HG03280 (cell line): ENCODE results near the gene AGPAT4.
"Not testable (repeated sequence)": the region's sequence is repeated elsewhere in the genome, so short reads cannot be mapped to it uniquely, and the experiment has no call there.

ENCODE experiments used
- ATAC-seq: cut with Tn5 transposase; IDR thresholded peaks from one replicate; pipeline ENCODE4 v1.9.1; 2021; ENCODE audit warnings: mild to moderate bottlenecking, moderate library complexity; ENCODE audit not compliant: unreplicated experiment

The AGPAT4 gene

DNA sequence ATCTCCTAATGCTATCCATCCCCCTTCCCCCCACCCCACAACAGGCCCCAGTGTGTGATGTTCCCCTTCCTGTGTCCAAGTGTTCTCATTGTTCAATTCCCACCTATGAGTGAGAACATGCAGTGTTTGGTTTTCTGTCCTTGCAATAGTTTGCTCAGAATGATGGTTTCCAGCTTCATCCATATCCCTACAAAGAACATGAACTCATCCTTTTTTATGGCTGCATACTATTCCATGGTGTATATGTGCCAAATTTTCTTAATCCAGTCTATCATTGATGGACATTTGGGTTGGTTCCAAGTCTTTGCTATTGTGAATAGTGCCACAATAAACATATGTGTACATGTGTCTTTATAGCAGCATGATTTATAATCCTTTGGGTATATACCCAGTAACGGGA is 101.1 kb downstream of the AGPAT4 start:
- not testable (repeated sequence) for ATAC-seq

- ATAC-seq, result no peak
Observed at GRCh38 chr6:161171207-161171606, 102.7 kb downstream of the AGPAT4 start.

- no peak for ATAC-seq
Observed at GRCh38 chr6:161169696-161170095, 104.2 kb downstream of the AGPAT4 start.

DNA sequence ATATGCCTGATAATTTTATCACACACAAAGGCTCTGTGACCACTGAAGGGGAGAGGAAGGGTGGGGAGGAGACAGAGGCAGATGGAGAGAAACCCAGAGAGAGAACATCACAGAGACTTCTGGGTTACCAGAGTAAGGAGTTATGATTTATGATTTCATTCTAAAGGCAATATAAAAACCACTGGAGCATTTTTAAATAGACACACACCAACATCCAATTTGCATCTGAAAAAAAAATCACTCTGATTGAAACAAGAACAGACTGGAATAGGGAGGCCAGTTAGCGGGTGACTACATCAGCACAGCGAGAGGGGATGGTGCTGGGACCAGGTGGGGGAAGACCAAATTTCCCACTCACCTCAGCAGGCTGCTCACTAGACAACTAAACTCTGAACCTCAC is 104.8 kb downstream of the AGPAT4 start:
- ATAC-seq, result no peak

- ATAC-seq, result no peak
Observed at GRCh38 chr6:161168281-161168891, 105.5 kb downstream of the AGPAT4 start.

- ATAC-seq, result no peak
Observed at GRCh38 chr6:161166677-161167076, 107.2 kb downstream of the AGPAT4 start.

DNA sequence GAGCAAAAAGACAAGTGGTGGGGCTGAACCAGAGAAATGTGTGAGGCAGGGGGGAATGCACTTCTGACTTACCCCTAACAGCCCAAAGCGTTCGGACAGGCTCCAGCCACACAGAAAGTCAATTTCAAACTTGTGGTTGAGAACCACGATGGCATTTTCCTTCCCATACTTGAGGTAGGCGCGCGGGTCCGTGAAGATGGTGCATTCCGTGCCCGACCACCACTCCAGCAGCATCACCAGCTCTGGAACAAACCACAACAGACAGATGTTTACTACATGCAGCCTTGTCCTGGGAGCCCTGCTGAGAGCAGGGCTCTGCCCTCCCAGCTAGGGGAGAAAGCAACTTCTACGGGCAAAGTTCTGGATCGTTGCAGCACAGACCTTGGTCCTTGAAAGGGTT is 107.7 kb downstream of the AGPAT4 start:
- no peak for ATAC-seq

DNA sequence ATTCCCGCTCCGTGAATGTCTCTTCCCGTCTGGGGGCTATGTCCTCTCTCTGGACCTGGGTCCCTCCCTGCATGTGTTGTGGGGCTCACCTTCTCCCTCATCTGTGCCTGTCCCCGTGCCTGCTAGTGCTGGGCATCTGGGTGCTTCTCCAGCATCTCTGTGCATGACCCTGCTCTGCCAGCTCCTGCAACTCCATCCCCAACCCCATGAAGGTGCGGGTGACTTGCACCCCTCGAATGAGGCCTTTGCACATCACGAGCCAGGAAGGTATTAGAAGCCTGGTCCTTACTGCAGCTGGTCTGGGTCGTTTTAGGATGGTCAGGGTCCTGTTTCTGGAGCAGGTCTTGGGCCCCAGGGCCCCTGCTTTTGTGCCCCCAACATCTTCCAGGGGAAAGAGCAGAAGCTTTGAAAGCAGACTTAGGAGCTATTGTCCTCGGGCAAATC is 109.7 kb downstream of the AGPAT4 start:
- ATAC-seq, result no peak

DNA sequence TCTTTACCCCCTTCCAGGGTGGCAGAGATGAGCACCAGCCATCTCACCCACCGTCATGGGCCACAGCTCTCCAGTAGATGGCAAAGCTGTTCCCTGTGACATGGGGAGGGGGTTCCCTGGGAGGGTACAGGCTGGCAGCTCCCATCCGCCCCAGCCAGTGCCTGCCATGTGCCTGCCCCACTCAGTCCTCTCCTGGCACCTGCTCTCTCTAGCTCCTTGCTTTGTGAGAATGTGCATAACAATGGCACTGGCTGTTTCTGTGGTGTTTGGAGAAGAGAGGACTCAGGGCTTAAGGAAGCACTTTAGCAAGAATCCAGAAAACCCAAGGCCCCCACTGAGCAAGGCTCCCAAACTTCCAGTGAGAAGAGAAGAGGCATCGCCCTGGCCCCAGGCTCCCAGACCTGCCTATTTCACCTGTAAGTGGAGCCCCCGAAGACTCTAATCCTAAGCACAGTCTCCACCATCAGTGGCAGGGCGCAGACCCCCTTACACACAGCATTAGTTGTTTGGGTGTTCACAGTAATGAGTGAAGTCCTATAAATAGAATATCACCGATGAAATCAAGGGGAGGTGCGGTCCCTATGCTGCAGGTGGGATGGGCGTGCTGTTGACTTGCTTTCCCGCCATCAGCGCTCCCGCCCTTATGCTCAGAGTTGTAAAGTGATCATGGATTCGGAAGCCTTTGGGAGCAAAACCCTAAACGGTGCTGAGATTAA is 110.2 kb downstream of the AGPAT4 start:
- no peak for ATAC-seq

DNA sequence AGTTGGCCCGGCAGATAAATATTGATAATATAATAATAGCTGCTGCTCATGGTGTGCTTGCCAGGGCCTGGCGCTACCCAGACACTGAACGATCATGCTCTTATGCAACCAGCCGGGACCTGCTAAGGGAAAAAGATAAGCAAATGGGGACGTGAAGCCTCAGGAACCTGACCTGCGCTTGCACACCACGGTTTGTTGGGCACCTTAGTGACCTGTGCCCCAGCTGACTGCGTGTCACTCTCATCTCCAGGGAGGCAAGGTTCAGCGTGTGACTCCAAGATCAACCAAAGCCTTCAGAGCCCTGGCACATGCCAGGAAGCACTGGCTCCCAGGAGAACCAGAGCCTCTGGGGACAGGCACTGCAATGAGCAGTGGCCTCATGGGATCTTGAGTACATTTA is 111.1 kb downstream of the AGPAT4 start:
- ATAC-seq, result no peak

GRCh38 chr6:161161889-161162624 is 111.8 kb downstream of the AGPAT4 start:
- no peak for ATAC-seq

DNA sequence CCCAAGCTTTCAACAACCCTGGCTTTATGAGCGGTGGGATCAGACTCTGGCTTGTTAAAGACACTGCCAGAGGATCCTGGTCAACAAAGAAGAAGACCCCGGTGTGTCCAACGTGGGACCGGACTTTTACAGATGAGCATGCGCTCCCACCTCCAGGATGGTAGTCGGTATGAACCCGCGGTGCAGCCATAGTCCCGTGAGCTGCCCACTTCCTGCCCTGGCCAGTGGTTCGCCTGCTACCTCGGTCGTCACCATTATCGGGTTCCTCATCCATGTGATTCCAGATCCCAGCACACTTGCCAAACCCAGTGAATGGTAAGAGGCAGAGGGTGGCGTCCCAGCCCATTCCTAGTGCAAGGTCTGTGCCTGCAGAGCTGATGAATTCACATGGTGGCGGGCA is 112.7 kb downstream of the AGPAT4 start:
- no peak for ATAC-seq

- no peak for ATAC-seq
Observed at GRCh38 chr6:161154796-161155335, 119.0 kb downstream of the AGPAT4 start.

- no peak for ATAC-seq
Observed at GRCh38 chr6:161153725-161154124, 120.1 kb downstream of the AGPAT4 start.

DNA sequence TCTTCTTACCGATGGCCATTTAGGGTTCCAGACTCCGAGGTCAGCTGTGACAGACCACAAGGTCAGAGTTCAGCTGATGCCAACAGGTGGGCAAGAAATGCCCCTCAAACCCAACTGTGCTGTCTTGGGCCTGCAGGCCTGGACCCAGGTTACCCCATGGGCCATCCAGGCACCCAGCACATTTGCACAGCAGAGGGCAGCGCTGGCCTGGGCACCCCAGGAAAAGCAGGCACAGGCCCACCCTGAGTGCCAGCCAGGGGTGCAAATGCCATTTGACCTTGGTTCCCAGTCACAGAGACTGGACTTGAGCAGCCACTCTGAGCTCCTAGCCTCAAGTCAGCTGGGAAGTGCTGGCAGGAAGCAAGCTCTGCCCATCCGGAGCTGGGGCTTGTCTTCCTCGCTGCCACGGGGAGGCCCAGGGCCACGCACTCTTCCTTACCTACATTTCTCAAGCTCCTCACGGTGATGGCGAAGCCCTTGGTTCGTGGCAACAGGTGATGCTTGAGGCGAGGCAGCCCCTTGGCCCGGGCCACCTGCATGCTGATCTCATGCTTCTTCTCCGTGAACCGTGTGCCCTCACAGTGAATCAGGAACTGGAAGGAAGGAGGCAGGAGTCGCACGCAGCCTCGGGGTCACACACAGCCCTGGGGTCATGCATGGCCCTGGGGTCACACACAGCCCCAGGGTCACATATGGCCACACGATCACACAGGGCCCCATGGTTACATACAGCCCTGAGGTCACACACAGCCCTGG is 120.8 kb downstream of the AGPAT4 start:
- ATAC-seq, result no peak

DNA sequence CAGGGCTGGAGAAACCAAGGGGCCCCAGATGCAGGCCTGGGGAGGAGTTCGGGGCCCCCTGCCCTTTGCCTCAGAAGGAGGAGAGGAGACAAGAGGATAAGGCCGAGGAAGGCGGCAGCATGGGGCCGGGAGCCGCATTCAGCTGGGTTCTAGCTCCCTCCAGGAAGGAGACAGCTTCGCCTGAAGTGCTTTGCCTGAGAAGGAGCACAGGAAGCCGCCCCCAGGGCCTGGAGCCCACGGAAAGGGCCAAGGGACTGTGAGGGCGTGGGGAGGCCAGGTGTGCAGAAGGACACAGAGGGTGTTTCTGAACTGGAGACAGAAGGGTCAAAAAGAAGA is 121.4 kb downstream of the AGPAT4 start:
- no peak for ATAC-seq

DNA sequence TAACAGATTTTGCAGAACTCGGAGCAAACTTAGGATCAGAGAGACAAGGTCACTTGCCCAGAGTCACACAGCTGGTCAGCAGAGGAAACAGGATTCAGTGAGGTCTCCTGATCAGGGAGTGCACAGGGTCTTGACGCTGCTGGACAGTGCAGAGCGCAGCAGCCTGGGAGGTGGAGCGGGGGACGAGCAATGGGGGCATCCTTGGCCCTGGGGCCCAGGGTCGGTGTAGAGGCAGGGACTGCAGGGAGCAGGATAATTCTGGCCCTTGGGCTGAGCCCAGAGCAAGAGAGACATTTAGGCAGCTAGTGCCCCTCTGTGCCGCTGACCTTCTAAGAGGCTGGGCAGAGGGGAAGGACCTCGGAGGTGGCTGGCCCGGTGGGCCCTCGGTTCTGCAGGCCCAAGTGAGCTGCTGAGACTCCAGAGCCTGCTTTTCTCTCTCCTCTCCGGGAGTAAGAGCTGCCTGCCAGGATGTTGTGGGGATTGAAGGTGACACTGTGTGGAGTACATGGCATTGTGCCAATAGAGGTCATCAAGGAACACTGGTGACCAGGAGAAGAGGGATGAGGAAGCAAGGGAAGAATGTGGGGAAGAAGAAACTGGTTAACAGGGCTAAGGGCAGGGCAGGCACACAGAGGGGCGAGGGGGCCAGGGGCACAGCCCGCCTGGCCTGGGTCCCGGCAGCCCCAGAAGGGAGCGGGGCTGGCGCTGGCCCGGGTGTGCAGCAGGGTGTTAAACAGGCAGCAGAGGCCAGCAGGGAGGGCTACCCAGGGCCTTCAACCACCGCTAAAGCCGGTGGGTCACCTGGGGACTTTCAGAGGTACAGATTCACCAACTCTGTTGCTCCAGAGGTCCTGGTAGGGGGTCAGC is 122.0 kb downstream of the AGPAT4 start:
- ATAC-seq, result no peak

DNA sequence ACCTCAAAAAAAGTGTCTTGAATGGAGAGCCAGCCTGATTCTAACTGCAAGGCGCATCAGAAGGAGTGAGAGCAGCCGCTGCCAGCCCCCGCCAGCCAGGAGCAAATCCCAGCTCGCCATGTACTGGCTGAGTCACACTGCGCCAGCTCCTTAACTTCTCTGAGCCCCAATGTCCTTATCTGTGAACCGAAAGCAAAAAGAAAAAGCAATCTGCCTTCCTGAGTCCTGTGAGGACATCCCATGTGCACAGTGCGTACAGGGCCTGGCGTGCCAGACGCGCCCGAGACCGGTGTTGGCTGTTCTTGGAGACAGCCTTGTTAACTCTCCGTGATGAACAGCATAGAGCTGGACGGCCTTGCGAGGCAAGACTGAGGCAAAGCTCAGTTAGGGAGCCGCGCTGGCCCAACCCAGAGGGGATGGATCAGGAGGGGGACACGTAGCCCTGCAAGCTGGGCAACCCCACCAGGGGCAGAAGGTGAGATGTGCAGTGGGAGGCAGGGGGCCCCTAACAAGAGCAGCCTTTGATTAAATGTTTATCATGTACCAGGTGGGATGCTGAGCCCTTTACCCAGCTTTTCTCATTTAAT is 122.7 kb downstream of the AGPAT4 start:
- ATAC-seq, result no peak

GRCh38 chr6:161150566-161150965 is 123.3 kb downstream of the AGPAT4 start:
- no peak for ATAC-seq

- no peak for ATAC-seq
Observed at GRCh38 chr6:161150136-161150535, 123.7 kb downstream of the AGPAT4 start.
